DMS153 treated with DMSO at 0.1 percent for 48 hours (cell line): ENCODE data around the gene ZNF10.

ENCODE experiments used
- DNase-seq: peaks from one replicate; lab custom pipeline; 2025; ENCODE audit not compliant: unreplicated experiment; lab: John Stamatoyannopoulos, UW

ZNF10 gene

GRCh38 chr12:133130038-133130807 is at the start of gene ZNF10, which contains the start of gene ZNF891:
ZNF10 (plus strand) TSS chr12:133130627; CDS start chr12:133144493, 13,866 bp downstream.
ZNF891 (minus strand) TSS chr12:133130274; CDS start chr12:133121918, 8,356 bp downstream.
- peak; percentile 97 for DNase-seq

GRCh38 chr12:133081159-133081780 is 49.2 kb upstream of the ZNF10 start:
- DNase-seq = no peak

GRCh38 chr12:133083345-133083744 is 47.1 kb upstream of the ZNF10 start:
- DNase-seq = no peak

GRCh38 chr12:133105620-133106019 is 24.8 kb upstream of the ZNF10 start:
- DNase-seq = no peak

- no peak for DNase-seq
Observed at GRCh38 chr12:133106253-133106652, 24.2 kb upstream of the ZNF10 start.

- DNase-seq = no peak
Observed at GRCh38 chr12:133107121-133107520, 23.3 kb upstream of the ZNF10 start.

- no peak for DNase-seq
Observed at GRCh38 chr12:133108150-133108549, 22.3 kb upstream of the ZNF10 start.

- DNase-seq = no peak
Observed at GRCh38 chr12:133120385-133121191, 9.8 kb upstream of the ZNF10 start.

- no peak for DNase-seq
Observed at GRCh38 chr12:133124674-133125073, 5.8 kb upstream of the ZNF10 start.

GRCh38 chr12:133129368-133130037 is 924 bp upstream of the ZNF10 start:
- DNase-seq = peak; percentile 20

- no peak for DNase-seq
Observed at GRCh38 chr12:133130808-133131128, 341 bp downstream of the ZNF10 start.

GRCh38 chr12:133135747-133136146 is 5.3 kb downstream of the ZNF10 start:
- DNase-seq = no peak

- DNase-seq = no peak
Observed at GRCh38 chr12:133145981-133146380, 15.6 kb downstream of the ZNF10 start.

GRCh38 chr12:133156125-133156690 is 25.8 kb downstream of the ZNF10 start:
- no peak for DNase-seq

- no peak for DNase-seq
Observed at GRCh38 chr12:133165776-133166175, 35.3 kb downstream of the ZNF10 start.

- no peak for DNase-seq
Observed at GRCh38 chr12:133172491-133172890, 42.1 kb downstream of the ZNF10 start.

GRCh38 chr12:133174901-133175300 is 44.5 kb downstream of the ZNF10 start:
- DNase-seq = no peak

GRCh38 chr12:133180669-133181068 is 50.2 kb downstream of the ZNF10 start:
- DNase-seq = no peak

GRCh38 chr12:133181238-133181959 is 51.0 kb downstream of the ZNF10 start, which contains the start of gene ZNF268:
ZNF268 (plus strand) TSS chr12:133181495; CDS start chr12:133181998, 503 bp downstream.
- DNase-seq = peak; percentile 90

GRCh38 chr12:133190176-133190575 is 59.7 kb downstream of the ZNF10 start:
- DNase-seq = no peak
